Activated T-helper 1 cell treated with Interleukin-2 at 50 U/mL for 16 hours (primary cell): Measurements from ENCODE around the gene TXNDC17.
A peak's percentile ranks its signal among the peaks of the same experiment; 100 is the strongest.
"Not testable (repeated sequence)": the region's sequence is repeated elsewhere in the genome, so short reads cannot be mapped to it uniquely, and the experiment has no call there.

Experiments used
- DNase-seq: peaks from one replicate; pipeline ENCODE4 v3.0.0-alpha.2; 2020; ENCODE audit warnings: low read depth

TXNDC17 gene

DNA sequence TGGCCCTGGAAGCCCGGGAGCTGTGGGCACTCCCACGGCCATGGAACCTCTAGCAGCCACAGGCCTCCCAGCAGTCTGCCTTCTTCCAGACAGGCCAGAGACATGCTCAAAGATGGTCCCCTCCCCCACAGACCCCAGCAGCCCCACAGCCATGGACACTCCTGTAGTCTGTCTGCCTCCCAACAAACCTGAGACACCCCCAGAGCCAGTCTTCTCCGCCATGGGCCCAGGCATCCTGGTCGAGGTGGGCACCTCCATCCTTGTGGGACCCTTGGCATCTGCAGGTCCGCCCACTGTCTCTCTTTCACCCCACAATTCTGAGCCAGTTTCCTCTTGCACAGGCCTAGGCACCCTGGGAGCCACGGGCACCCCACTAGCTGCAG lies 3.4 kb upstream of the TXNDC17 start:
- no peak for DNase-seq

DNA sequence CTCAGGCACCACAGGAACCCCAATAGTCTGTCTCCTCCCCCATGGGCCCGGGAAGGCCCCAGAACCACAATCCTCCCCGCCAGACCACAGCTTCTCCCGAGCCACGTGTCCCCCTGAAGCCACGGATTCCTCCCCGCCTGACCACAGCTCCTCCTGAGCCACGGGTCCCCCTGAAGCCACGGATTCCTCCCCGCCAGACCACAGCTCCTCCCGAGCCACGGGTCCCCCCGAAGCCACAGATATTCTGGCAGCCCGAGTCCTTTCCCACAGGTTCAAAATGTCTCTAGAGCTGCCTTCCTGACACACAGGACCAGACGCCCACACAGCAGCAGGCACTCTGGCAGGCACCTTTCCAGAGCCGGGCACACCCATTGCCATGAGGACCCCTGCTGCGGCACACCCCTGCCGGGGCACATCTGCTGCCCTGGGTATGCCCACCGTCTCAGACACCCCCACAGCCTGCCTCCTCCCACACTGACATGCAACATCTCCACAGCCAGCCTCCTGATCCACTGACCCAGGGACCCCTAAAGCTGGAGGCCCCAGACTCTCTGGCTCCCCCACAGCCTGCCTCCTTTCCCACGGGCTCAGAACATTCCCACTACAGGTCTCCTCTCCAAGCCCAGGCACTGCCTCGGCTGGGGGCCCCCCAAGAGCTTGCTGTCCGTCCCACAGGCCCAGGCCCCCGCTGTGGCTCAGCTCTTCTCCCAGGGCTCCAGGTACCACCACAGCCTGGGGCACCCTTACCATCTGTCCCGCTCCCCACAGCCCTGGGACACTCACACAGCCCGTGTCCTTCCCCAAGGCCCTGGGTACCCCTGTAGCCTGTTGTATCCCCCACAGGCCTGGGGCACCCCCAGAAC lies 2.6 kb upstream of the TXNDC17 start:
- DNase-seq = no peak

DNA sequence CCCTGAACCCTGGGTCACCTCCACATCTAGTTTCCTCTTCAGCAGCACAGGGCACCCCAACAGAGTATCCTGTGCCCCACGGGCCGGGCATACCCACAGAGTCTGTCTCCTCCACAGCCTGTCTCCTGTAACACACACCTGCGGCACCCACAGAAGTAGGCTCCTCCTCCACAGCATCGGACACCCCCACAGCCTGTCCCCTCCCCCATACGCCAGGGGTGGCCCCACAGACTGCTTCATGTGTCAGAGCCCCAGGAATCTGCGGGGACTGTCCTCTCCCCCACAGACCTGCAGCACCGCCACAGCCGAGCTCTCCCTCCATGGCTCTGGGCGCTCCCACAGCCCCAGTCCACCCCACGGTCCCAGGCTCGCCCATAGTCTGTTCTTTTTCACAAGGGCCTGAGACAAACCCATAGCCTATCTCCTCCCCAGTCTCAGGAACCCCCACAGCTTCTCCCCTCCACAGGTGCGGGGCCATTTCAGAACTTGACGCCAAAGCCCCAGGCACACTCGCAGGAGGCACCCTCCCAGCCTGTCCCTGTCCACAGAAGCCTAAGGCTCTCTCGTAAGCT lies 1.8 kb upstream of the TXNDC17 start:
- DNase-seq = no peak

DNA sequence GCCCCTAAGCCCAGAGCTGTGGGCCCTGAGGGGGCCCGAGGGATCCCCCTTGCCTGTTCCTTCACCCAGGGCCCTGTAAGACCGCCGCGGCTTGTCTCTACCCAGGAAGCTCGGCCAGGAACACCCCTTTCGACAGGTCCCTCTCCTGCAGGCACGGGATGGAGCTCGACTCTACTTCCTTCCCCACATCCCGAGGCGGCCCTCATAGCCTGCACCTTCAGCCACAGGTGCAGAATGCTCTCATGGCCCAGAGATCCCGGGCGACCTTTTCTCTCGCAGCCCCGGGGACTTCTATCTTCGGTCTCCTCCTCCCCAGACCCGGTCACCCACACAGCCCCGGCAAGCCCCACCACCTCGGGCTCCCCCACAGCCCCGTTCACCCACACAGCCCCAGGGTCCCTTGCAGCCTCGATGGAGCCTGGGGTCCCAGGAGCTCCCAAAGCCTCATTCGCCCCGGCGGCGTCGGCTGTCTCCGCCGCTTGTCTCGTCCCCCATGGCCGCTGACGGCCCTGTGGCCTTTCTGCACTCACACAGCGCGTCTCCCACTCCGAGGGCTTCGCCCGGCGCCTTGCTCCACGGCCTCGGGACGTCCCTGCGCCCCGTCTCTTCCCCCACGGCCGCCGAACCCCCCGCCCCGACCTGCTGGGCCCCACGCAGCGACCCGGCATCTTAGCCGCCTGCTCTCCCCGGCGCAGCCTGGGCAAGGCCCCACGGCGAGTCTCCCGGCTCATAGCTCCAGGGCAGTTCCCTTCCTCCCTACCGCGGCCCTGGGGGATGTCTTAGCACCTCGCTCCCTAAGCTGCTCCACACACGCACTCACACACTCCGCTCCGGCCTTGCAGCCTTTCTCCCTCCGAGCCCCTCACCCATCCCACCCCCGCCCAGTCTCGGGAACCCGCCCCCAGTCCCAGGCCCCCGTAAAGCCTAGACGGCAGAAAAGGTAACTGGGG lies 999 bp upstream of the TXNDC17 start:
- DNase-seq = no peak

DNA sequence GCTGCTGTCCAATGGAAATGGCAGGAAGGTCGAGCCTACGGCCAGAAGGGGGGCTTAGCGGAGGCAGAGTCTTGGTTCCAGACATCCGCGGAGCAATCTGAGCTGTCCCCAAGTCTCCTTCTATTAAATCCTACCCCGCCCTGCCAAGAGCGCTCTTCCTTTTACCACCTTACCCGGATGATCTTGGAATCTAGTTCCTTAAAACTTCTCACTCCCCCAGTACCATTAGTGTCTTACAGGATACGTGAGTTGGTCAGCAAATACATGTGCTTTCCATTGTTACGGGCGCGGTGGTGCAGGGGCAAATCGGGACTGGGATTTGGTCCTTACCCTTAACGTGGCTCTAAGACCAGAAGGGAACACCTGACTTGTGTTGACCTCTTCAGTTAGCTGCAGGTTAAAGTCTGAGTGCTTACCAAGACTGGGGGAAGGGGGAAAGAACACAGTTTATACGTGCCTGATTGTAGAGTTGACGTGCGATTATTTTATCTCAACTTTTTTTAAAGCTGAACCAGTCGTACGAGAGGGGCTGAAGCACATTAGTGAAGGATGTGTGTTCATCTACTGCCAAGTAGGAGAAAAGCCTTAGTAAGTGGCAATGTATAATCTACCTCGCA lies 495 bp downstream of the TXNDC17 start:
- DNase-seq = no peak

DNA sequence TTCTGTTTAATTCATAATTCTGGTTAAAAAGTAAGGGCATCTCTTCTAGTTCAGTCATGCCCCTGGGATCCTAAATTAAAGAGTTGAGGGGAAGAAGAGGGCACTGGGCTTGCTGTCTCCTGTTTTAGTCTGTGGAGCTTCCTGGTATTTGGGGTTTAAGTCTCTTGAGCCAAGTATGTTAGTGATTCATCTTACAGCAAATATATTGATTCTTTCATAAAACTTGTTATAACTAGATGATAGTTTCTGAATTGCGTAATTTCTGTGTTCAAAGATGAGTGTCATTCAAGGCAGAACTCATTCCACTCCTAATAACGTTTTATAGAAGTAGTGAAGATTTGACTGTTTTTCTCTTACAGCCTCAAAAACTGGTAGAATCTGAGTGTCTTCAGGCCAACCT lies 1.7 kb downstream of the TXNDC17 start:
- DNase-seq = no peak

DNA sequence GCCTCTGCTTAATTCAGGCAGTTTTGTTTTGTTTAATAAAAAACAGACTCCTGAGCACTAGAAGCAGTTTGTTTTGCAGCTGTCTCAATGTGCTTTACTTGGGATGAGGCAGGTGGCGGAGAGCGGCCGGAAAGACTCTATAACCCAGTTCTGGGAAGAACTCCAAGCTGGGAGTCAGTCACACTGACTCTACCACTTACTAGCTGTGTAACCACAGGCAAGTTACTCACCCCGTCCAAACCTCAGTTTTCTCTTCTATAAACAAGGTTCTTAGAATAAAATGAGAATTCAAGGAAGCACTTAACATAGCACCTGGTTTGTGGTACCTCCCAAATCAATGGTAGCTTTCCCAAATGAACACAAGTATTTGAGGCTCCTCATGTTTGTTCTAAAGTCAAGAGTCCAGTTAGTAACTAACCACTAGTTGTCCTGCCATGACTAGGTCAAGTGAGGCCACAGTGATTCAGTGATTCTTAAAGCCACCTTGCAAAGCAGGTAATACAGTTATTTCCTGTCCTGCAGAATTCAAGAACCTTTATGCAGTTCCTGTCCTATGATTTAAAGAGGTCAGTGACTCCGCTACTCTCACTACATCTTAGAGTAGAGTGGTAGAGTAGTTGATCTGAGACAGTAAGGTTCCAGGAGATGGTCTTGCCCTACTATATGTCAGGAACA lies 2.7 kb downstream of the TXNDC17 start:
- no peak for DNase-seq

DNA sequence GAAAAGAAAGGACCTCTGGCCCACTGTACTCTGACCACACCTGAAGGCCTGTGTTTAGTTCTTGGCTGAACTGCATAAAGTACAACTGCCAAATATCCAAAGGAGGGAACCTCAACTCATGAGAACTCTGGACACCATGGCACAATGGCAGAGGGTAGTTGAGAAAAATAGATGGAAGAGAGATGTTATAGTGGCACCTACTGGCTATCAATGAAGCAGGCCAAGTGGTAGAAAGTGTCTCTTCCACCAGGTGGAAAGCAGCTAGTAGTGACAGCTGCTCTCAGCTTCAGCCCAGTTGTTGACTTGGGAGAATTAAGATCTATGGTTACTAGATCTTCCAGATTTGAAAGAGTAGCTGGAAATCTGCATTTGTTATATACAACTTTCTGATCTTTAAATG lies 7.3 kb downstream of the TXNDC17 start:
- DNase-seq = no peak

DNA sequence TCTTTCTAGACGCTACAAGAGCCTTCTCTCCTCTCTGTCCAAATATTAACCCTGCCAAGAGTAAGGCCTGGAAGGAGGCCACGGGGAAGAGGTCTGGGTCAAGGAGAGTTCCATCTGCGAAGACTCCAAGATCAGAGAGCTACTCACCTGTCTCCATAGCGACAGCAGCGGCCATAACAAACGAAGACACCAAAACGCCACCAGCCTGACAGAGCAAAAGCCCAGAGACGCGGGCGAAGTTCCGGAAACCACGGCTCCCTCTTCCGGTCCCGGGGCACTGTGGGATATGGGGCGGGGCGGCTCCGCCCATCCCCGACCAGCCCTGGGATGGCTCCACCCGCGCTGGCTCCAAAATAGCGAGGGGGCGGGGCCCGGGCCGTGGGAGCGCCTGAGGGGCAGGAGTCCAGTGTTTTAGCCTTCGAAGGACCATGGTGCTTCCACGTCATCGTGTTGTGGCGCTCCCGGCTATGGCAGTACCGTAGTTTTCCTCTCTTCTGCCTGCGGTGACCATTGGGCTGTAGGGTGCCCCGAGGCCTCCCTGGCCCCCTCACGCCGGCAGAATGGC lies 10.6 kb downstream of the TXNDC17 start, which contains the start of the genes C17orf100 and MED31:
C17orf100 (plus strand) TSS at position 409 of the 565 bp plus-strand sequence; CDS start at position 561, 152 bp downstream.
MED31 (minus strand) TSS at position 252 of the 565 bp plus-strand sequence; CDS start at position 175, 77 bp downstream.
- DNase-seq = peak; percentile 91

DNA sequence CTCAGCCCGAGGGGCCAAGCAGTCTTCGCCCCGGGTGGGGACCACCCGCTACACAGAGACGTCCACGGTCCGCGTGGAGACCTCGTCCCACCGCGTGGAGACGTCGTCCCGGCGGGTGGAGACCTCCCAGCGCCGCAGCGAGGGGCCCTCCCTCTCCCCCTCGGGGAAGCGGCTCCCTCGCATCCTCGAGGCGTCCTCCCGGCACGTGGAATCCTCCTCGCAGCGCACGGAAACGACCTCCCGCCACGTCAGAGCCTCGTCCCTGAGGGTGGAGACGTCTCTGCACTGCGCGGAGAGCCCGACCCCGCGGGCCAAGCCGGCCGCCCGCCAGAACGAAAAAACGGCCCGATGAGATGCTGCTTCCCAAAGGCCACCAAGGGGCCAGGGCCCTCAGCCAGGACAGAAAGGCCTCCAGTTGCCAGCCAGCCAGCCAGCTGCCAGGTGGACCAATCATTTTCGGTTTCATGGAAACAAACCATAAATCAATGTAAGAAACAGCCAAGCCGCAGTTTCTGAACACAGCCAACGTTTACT lies 11.1 kb downstream of the TXNDC17 start:
- no peak for DNase-seq

DNA sequence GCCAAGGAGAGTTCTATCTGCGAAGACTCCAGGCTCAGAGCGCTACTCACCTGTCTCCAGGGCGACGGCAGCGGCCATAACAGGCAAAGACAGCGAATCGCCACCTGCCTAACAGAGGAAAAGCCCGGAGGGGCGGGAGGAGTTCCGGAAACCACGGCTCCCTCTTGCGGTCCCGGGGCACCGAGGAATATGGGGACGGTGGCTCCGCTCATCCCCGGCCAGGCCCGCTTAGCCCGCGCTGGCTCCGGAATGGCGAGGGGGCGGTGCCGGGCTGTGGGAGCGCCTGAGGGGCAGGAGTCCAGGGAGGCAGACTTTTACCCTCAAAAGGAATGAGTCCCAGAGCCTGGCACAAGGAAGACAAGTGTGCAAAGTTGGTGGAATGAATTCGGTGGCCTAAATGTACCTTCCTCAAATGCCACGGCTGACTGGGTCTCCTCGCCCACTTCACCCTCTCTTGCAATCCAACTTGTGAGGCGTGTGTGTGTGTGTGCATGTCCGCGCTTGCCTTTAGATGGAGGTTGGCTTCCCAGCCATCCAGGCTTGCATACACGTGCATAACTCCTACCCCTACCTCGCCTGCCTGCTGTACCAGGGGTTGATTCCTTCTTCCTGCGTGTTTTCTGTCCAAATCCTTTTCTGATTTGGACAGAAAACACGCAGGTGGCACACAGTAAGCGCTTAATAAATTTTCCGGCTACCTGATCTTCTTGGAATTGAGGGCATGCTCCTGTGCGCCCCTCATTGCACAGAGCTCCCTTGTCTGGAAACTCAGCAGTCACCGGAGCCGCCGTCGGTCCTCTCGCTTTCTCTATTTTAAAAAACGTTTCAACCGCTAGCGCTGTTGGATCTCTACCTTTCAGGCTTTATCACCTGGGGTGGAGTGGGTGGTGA lies 14.2 kb downstream of the TXNDC17 start:
- no peak for DNase-seq

DNA sequence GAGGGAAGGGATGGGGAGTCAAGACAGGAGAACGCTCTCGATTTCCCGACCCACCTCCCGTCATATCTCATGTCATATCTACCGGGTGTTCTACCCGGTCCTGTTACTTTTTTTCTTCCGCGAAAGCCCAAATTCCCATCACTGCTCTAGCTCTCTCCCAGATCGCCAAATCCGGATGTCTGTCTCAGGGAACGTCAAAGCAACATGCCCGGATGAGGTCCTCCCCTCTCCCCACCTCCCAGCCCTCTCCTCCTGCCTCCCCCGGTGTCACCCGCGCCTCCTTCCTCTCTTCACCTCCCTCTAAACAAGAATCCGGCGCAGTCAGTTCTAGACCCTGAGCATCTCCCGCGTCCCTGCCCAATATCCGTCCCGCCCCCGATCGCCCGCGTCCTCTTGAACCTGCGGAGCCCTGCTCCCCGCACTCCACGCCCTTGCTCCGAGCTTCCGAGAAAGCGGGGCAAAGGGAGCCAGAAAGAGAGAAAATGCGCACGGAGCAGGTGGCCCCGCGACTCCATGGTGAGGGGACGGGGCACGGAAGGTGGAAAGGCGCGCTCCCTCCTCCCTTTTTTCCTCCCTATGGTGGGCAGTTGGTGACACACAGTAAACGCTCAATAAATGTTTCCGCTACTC lies 15.0 kb downstream of the TXNDC17 start:
- DNase-seq = not testable (repeated sequence)

DNA sequence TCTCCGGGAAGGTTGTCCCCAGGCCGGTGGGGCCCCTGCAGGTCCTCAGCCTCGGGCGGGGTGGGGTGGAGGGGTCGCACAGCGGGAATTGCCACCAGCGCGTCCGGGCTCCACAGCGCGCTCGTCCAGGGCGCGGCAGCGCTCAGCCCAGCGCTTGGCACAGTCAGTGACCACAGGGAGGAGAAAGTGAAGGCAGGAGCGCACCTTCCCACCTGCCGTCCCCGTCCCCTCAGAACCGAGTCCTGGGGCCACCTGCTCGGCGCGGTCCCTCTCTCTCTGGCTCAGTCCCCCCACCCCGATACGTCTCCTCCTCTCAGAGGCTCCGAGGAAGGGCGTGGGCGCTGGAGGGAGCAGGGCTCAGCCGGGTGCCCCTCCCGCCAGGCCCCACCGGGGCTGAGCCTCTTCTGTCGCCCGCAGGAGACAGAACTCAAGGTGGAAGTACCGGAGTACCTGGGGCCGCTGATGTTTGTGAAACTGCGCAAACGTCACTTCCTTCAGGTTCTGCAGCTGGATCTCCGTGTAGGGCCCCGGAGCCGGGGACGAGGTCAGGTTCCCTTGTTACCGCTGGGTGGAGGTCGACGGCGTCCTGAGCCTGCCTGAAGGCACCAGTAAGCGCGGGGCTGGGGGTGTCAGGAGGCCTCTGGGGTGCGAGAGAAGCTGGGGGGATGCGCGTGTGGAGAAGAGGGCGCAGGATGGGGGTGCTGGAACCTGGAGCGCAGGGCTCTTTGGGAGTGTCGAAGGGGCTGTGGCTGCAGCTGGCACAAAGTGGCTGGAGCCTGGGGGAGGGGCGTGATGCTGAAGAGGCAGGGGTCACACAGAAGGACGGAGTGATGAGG lies 16.2 kb downstream of the TXNDC17 start:
- DNase-seq = peak; percentile 55

DNA sequence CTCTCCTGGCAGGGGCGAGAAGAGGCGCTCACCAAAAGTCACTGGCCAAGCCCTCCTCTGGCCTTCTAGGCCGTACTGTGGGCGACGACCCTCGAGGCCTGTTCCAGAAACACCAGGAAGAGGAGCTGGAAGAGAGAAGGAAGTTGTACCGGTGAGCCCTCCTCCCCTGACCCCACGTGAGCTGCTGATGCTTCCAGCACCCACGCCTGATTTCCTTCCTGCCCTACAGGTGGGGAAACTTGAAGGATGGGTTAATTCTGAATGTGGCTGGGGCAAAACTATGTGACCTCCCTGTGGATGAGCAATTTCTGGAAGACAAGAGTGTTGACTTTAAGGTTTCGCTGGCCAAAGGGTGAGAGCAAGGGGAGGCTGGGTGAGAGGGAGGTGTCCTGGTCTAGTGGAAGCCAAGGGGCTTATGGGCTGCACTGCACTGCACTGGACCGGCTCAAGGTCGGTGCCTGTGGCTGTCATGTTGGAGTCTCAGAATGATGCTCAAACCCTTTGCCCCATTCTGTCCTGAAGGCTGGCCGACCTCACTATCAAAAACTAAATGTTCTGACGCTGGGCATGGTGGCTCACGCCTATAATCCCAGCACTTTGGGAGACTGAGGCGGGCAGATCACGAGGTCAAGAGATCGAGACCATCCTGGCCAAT lies 16.9 kb downstream of the TXNDC17 start:
- no peak for DNase-seq

DNA sequence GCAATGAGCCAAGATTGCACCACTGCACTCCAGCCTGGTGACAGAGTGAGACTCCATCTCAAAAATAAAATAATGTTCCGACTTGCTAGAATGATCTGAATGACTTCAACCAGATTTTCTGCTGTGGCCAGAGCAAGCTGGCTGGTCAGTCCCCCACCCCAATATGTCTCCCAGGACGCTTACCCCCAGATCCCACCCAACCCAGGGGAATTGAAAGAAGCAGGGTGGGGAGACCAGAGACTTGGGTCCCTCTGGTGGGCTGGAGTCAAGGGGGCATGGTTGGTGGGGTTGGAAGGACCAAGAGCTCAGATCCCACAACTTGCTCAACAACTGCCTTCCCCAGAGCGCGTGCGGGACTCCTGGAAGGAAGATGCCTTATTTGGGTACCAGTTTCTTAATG lies 17.6 kb downstream of the TXNDC17 start:
- not testable (repeated sequence) for DNase-seq

DNA sequence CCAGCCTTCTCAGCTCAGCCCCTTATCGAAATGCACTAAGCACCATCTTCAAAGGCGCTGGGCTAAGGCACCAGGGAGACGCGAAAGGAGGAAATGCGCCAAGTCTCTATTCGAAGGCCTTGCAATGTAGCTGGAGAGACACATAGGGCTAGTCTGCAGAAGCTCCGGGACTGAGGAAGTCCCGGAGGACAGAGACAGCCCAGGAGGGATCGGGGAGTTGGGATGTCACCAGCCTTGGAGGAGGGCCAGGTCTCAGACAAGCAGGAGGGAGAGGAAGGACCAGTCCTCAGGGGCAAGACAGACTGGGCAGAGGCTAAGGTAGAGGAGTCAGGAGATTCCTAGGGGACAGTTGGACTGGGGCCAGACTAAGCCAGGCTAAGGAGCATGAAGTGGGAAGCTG lies 19.2 kb downstream of the TXNDC17 start:
- no peak for DNase-seq

DNA sequence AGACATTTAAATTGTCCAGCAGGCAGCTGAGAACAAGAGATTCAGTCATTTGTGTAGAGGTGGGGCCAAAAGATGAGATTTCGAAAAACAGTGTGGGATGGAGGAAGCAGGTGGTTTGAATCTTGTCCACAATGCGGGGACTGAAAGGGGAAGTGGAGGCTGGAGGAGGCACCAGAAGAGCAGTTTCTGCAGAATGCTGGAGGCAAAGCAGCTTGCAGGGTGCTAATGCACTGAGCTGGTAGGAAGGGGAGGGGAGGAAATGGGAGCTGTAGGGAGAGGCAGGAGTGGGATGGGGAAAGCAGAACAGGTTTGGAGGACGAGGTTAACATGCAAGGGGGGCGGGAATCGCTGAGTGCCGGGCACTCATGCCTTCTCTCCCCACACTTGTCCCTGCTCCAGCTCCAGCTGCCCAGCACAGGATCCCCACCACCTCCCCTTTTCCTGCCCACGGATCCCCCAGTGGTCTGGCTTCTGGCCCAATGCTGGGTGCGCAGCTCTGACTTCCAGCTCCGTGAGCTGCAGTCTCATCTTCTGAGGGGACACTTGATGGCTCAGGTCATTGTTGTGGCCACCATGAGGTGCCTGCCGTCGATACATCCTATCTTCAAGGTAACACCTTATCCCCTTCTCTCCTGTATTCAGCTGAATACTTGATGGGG lies 20.1 kb downstream of the TXNDC17 start:
- no peak for DNase-seq
